Measurements from ENCODE around the gene STAT1. TPM values are rescaled to one million over a fixed set of nuclear protein-coding genes. Genes with fewer than 3 reads are reported as not detected.

Gene STAT1
- total RNA-seq, 1 donor from 2014 or later, result 76.5 TPM

GRCh38 chr2:191053256-191053655, 39.3 kb upstream of the STAT1 start:
- DNase-seq (ENCODE audit: extremely low spot score, unreplicated experiment), result no peak
- no peak for TF ChIP-seq CTCF (IDR thresholded peaks at IDR 0.05)
- Mint-ChIP-seq H3K27ac (ENCODE audit: unreplicated experiment) (no peak overlapping the region), H3K9me3 (ENCODE audit: unreplicated experiment) (no peaks in the 10 kb centered on the region), H3K4me1 (ENCODE audit: unreplicated experiment) (peaks cover 11% of the 10 kb centered on the region), H3K27me3 (ENCODE audit: unreplicated experiment) (no peaks in the 10 kb centered on the region), H3K36me3 (ENCODE audit: unreplicated experiment) (no peaks in the 10 kb centered on the region), H3K4me3 (ENCODE audit: unreplicated experiment) (no peak overlapping the region)

DNA sequence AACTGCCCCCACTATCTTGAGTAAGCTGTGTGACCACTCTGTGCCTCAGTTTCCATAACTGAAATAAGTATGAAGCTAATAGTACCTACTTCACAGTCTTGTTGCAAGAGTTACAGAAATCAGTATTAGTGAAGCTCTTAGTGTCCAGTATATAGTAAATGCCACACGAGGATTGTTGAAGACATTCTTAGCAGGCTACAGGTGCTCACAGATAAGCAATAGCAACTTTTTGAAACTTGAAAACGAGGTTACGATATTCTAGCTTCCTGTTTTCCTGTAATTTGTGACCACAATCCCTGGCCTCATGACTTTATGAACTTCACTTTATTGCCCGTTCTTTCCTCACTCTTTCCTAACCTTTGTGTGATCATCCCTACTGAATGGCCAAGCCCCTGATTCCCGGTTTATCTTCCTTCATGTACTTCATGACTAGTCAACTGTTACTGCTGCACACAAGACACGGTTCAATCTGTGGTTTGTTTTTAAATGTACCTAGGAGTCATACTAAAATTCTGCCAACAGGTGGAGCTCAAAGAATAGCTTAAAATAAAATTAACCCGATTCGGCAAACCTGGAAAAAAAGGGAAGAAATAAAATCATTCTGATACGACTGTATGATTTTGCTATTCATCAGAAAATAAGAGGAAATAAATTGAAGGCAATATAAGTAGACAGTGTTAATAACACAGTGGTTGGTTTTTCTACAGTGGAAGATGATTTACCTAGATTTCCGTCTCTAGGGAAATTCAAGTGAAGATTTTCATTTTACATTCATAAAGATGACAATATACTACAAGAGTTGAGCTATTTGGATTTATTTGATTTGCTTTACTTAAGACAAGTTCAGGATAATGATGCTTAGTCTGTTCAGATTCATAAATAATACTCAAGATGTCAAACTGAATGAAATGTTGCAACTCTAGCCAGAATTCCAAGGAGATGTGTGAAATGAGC, 38.1 kb upstream of the STAT1 start:
- Mint-ChIP-seq H3K27ac (ENCODE audit: unreplicated experiment) (no peak overlapping the region), H3K36me3 (ENCODE audit: unreplicated experiment) (no peaks in the 10 kb centered on the region), H3K9me3 (ENCODE audit: unreplicated experiment) (no peaks in the 10 kb centered on the region), H3K4me1 (ENCODE audit: unreplicated experiment) (peaks cover 20% of the 10 kb centered on the region), H3K4me3 (ENCODE audit: unreplicated experiment) (no peak overlapping the region), H3K27me3 (ENCODE audit: unreplicated experiment) (no peaks in the 10 kb centered on the region)
- TF ChIP-seq CTCF (IDR thresholded peaks at IDR 0.05), result peak; percentile 70
- DNase-seq (ENCODE audit: extremely low spot score, unreplicated experiment), result no peak

DNA sequence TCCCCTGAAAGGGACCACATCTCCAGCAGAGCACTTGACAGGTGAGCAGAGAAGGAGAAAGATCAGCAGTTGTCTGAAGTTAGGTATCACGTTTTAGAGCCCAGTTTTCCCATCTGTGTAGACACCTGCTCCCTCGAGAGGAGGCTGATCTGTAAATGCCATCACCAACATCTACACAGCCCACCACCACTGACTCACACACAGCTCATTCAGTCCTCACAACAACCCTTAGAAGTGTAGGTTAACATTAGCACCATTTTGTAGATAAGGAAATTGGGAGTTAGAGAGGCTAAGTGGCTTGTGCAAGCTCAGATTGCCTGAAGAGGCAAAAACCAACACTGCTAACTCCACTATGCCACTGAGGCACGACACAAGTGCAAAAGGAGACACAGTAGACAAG, 37.2 kb upstream of the STAT1 start:
- Mint-ChIP-seq H3K27ac (ENCODE audit: unreplicated experiment) (no peak overlapping the region), H3K4me1 (ENCODE audit: unreplicated experiment) (peaks cover 18% of the 10 kb centered on the region), H3K9me3 (ENCODE audit: unreplicated experiment) (no peaks in the 10 kb centered on the region), H3K4me3 (ENCODE audit: unreplicated experiment) (no peak overlapping the region), H3K27me3 (ENCODE audit: unreplicated experiment) (no peaks in the 10 kb centered on the region), H3K36me3 (ENCODE audit: unreplicated experiment) (no peaks in the 10 kb centered on the region)
- no peak for DNase-seq (ENCODE audit: extremely low spot score, unreplicated experiment)
- TF ChIP-seq CTCF (IDR thresholded peaks at IDR 0.05), result no peak

DNA sequence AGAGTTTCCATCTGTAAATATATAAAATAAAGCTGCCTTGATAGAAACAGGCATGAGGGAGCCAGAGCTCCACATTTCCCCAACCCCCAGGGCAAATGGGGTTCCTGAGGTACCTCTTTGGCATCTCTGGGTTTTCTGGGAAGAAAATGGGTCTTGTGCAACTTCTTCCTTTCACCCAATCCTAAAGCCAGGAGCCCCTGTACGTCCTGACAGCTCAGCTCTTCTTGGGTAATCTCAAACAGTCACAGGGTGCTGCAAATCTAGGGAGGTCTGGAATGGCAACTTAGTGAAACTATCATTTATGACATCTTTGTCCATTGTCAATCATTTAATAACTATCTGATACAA, 36.6 kb upstream of the STAT1 start:
- H3K36me3 Mint-ChIP-seq (ENCODE audit: unreplicated experiment), result no peaks in the 10 kb centered on the region
- no peak overlapping the region for H3K4me3 Mint-ChIP-seq (ENCODE audit: unreplicated experiment)
- no peak for TF ChIP-seq CTCF (IDR thresholded peaks at IDR 0.05)
- no peaks in the 10 kb centered on the region for H3K9me3 Mint-ChIP-seq (ENCODE audit: unreplicated experiment)
- peaks cover 23% of the 10 kb centered on the region for H3K4me1 Mint-ChIP-seq (ENCODE audit: unreplicated experiment)
- H3K27ac Mint-ChIP-seq (ENCODE audit: unreplicated experiment), result no peak overlapping the region
- no peaks in the 10 kb centered on the region for H3K27me3 Mint-ChIP-seq (ENCODE audit: unreplicated experiment)
- DNase-seq (ENCODE audit: extremely low spot score, unreplicated experiment), result no peak

GRCh38 chr2:191049728-191050639, 36.0 kb upstream of the STAT1 start:
- Mint-ChIP-seq H3K4me3 (ENCODE audit: unreplicated experiment) (peak overlapping the region; percentile 14), H3K27ac (ENCODE audit: unreplicated experiment) (no peak overlapping the region), H3K27me3 (ENCODE audit: unreplicated experiment) (no peaks in the 10 kb centered on the region), H3K4me1 (ENCODE audit: unreplicated experiment) (peaks cover 29% of the 10 kb centered on the region), H3K36me3 (ENCODE audit: unreplicated experiment) (no peaks in the 10 kb centered on the region), H3K9me3 (ENCODE audit: unreplicated experiment) (no peaks in the 10 kb centered on the region)
- DNase-seq (ENCODE audit: extremely low spot score, unreplicated experiment), result no peak
- TF ChIP-seq CTCF (IDR thresholded peaks at IDR 0.05), result no peak
